Fibroblast of peridontal ligament (primary cell): ENCODE data around the gene SHLD1.

Experiments
- DNase-seq: peaks from one replicate; pipeline ENCODE4 v3.0.0-alpha.2; 2010; ENCODE audit errors: extremely low read depth

SHLD1 gene

GRCh38 chr20:5820738-5821137 is 70.5 kb downstream of the SHLD1 start:
- DNase-seq = no peak

GRCh38 chr20:5821627-5822215 is 71.5 kb downstream of the SHLD1 start:
- DNase-seq = no peak

- no peak for DNase-seq
Observed at GRCh38 chr20:5822569-5822968, 72.4 kb downstream of the SHLD1 start.

GRCh38 chr20:5825130-5825719 is 75.0 kb downstream of the SHLD1 start:
- no peak for DNase-seq

- DNase-seq = no peak
Observed at GRCh38 chr20:5827098-5827853, 77.1 kb downstream of the SHLD1 start.

- no peak for DNase-seq
Observed at GRCh38 chr20:5827861-5828260, 77.7 kb downstream of the SHLD1 start.

- DNase-seq = no peak
Observed at GRCh38 chr20:5829241-5829809, 79.1 kb downstream of the SHLD1 start.

GRCh38 chr20:5831539-5832237 is 81.5 kb downstream of the SHLD1 start:
- no peak for DNase-seq

- DNase-seq = no peak
Observed at GRCh38 chr20:5833309-5833941, 83.2 kb downstream of the SHLD1 start.

GRCh38 chr20:5834436-5835005 is 84.3 kb downstream of the SHLD1 start:
- no peak for DNase-seq

GRCh38 chr20:5835321-5835821 is 85.2 kb downstream of the SHLD1 start:
- peak; percentile 46 for DNase-seq

GRCh38 chr20:5835871-5836270 is 85.7 kb downstream of the SHLD1 start:
- DNase-seq = peak; percentile 77

GRCh38 chr20:5836569-5836968 is 86.4 kb downstream of the SHLD1 start:
- DNase-seq = no peak

GRCh38 chr20:5840411-5841002 is 90.3 kb downstream of the SHLD1 start:
- DNase-seq = no peak

GRCh38 chr20:5841522-5841921 is 91.3 kb downstream of the SHLD1 start:
- no peak for DNase-seq

- DNase-seq = no peak
Observed at GRCh38 chr20:5842465-5842864, 92.3 kb downstream of the SHLD1 start.

GRCh38 chr20:5843054-5843592 is 92.9 kb downstream of the SHLD1 start:
- no peak for DNase-seq

- peak; percentile 15 for DNase-seq
Observed at GRCh38 chr20:5844063-5844681, 94.0 kb downstream of the SHLD1 start.

GRCh38 chr20:5845681-5846615 is 95.7 kb downstream of the SHLD1 start:
- DNase-seq = peak; percentile 69
